GM18861 (cell line): ENCODE results near the gene ABCA8.

Experiments
- ATAC-seq: cut with Tn5 transposase; IDR thresholded peaks from one replicate; pipeline ENCODE4 v1.9.1; 2021; ENCODE audit not compliant: unreplicated experiment

ABCA8 gene

GRCh38 chr17:68870976-68871375 lies 84.2 kb downstream of the ABCA8 start:
- no peak for ATAC-seq

DNA sequence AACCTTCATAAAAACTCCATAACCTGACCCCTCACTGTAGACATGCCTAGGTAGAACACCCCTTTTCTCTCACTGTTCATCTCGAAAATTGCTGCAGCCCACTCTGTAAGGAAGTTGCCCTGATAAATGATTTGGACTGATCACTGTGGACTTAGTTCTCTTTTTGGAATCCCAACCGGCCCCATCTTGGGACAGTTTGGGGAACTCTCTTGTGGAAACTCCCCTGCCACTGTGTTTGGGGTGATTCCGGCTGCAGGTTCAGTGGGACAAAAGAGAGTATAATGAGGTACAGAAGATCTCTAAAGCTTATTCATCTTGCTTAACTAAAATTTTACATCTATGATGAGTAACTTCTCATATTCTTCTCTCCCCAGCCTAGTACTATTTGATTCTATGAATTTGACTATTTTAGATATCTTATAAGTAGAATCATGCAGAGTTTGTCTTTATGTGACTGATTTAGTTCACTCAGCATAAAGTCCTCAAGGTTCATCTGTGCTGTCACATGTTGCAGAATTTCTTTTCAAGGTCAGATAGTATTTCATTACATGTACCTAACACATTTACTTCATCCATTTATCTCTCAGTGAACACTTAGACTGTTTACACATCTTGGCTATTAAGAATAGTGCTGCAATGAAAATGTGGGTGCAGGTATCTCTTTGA lies 84.9 kb downstream of the ABCA8 start:
- no peak for ATAC-seq

DNA sequence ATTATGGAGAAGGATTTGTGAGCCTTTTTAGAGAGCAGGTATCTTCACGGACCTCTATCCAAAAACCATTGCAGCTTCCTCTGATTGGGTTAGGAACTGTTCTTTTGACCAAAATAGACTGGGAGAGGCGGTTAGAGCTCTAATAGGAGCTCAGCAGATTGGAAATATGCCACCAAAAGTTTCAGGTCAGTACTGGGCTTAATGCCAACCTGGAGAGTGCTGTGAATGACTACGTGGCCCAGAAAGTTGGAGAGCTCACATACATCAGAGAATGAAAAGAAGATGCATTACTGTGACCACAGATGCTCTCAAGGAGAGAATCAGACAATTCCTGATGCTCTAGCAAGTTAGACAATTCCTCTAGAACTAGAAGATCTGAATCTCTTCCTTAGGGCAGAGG lies 86.5 kb downstream of the ABCA8 start:
- ATAC-seq: no peak

GRCh38 chr17:68867759-68868516 lies 87.3 kb downstream of the ABCA8 start:
- ATAC-seq: no peak

- no peak for ATAC-seq
Observed at GRCh38 chr17:68865584-68865983, 89.6 kb downstream of the ABCA8 start.

DNA sequence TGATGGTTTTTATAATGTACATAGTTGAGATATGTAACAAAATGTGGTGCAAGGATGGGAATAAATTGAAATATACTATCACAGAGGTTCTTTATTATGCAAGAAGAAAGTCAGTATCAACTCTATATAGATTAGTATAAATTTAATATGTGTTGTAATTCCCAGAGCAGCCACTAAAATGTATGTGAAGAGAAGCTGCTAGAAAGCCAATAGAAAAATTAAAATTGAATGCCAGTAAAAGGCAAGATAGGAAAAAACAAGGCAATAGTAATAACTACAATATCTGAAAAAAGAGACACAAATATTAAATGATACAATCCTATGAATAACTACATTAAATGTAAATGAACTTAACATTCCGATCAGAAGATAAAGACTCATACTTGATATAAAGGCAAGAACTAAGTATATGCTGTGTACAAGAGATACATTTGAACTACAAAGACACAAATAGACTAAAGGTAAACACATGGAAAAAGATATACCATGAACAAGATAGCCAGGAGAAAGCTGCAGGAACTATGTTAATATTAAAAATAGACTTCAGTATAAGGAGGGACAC lies 92.0 kb downstream of the ABCA8 start:
- ATAC-seq: no peak

DNA sequence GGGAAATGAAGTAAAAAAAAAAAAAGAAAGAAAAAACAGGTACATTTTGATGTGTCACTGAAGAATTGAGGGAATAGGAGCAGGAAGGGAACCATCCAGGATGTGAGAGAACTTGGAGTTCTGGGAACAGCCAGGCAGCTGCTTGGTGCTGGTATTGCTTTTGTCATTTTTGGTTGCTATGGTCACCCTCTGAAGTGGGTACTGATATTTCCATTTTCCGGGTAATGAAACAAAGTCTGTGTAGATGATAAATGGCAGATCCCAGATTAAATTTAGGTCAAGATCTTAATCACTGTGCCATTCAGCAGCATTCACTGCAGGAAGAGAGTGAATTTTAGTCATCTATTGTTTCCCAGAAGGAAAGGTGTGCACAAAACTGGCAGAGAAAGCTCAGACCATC lies 93.6 kb downstream of the ABCA8 start:
- no peak for ATAC-seq

DNA sequence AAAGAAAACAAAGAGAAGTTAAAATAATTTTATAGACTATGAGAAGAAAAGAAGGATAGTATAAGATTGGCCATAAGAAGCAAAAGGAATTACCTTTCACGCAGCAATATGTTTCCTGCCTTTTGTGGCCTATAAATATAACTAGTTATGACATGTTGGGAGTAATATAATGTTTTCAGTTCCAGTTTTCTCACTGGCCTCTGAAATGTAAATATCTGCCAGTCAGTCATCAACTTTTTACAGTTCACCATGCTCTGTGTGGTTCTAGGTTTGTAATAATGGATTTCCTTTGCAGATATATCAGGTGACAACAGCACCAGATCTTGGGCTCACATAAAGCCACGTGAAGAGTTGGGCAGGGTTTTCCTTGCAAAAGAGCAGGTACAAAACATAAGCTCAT lies 94.3 kb downstream of the ABCA8 start:
- no peak for ATAC-seq

DNA sequence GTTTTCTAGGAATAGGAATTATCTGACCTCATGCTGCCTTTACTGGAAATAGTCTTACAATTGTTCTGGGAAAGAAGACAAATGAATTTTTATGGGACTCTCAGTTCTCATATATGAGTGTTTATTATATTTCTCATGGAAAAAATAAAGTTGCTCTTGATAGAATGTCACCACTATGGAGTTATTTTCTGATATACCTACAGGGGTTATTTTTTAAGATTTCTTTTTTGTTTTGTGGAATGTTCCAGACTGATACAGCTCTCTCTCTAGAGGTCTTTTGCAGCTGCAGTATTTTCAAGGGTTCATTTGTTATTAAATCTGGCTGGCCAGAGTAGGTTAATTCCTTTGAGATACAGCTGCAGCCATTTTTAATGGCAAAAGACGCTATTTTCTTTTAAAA lies 100.7 kb downstream of the ABCA8 start:
- ATAC-seq: no peak

GRCh38 chr17:68853439-68853838 lies 101.8 kb downstream of the ABCA8 start:
- no peak for ATAC-seq

- no peak for ATAC-seq
Observed at GRCh38 chr17:68853036-68853435, 102.2 kb downstream of the ABCA8 start.

GRCh38 chr17:68851890-68852289 lies 103.3 kb downstream of the ABCA8 start:
- ATAC-seq: no peak

DNA sequence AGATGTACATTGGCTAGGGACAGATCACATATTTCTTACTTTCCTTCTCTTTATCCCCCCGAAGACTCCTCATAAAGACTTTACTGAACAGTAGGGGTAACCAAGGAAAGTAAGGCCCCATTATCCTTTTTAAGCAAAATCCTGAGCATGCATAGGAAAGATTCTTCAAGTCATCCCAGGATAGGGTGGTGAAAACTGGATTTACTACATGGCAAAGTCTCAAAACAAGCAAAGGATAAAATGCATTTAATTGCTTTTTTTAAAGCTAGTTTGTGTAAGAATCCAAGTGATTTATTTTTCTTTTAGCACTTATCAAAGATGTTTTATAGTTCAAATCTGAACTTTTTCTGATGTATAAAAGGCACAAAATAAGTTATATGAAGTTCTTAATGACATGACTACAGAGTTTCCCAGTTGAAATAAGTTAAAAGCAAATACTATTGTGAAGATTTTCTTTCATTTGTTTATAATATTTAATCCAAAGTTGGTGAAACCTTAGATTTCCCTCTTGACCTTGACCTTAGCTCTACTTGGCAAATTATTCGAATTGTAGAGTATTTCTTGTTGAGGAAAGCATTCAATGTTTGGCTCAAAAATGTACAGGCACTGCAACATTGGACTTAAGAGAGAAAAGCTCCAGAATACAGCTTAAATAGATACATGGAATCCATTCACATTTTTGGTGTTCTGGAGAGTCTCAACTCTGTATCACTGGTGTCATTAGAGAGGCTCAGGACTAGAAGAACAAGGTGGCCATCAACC lies 104.3 kb downstream of the ABCA8 start:
- ATAC-seq: no peak

- ATAC-seq: no peak
Observed at GRCh38 chr17:68849673-68850610, 105.2 kb downstream of the ABCA8 start.

DNA sequence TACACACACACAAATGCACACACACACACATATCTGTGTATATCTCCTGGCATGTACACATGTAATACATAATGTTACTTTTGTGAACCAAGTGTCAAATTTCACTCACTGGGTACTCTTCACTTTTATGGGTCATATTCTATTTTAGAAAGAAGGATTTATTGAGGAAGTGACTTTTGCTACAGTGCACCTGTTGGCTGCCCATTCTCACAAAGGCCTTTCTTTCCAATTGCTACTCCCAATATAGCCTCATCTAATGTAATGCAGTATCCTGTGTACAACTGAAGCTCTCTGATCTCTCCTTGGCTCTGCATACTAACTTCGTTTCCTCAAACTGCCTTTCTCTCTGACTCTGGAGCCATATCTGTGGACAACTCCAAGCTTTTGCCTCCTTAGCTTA lies 107.5 kb downstream of the ABCA8 start:
- no peak for ATAC-seq

DNA sequence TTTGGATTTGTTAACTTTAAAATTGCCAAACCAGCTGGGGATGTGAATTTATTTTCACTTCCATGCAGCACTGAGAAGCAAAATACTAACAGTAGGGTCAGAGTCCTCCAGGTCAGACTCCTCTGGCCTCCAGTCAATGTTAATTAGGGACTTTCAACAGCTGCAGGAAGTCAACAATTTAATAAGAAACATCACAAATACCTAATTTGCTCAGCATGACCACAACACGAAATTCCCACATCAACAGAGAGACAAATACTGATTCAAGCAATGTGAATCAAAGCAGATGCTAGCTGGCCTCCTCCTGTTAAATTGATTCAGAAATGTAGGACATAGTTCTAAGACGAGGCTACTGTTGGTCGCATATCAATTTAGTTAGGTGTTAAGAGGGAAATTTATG lies 111.7 kb downstream of the ABCA8 start:
- ATAC-seq: no peak

DNA sequence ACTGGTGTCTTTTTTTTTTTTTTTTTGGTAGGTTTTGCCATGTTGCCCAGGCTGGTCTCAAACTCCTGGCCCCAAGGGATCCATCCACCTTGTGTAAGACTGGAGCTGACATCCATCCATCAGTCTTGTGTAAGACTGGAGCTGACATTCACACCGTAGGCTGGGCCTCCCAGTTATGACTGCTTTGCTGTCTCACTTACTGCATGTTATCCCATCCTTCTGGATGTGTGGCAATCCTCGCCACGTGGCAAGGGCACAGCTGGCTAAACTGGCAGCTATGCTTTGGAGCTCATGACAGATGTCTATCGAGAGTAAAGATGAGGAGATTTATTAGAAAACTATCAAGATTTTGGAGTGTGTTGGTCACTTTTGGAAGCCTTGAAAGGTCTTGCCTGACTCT lies 115.1 kb downstream of the ABCA8 start:
- ATAC-seq: no peak

- no peak for ATAC-seq
Observed at GRCh38 chr17:68835071-68835470, 120.1 kb downstream of the ABCA8 start.

- no peak for ATAC-seq
Observed at GRCh38 chr17:68834328-68834836, 120.8 kb downstream of the ABCA8 start.

GRCh38 chr17:68832109-68832802 lies 122.9 kb downstream of the ABCA8 start:
- no peak for ATAC-seq
